Neural progenitor cell (in vitro differentiated cells): ENCODE measurements around the gene CFAP57. TPM values are rescaled to one million over a fixed set of nuclear protein-coding genes. Genes with fewer than 3 reads are reported as not detected.

Experiments
- DNase-seq: peaks from one replicate; pipeline ENCODE4 v3.0.0-alpha.2; 2016; ENCODE audit warnings: low spot score
- H2AFZ ChIP-seq: fragments of 200-600 bp; sonication (generic); replicated peaks from 2 replicates; pipeline ENCODE4 v1.6.1; 2016; ENCODE audit warnings: antibody characterized with exemption
- H3F3A ChIP-seq: fragments of 200-600 bp; sonication (generic); 2 replicates; pipeline ENCODE4 v1.6.1; 2016; ENCODE audit warnings: antibody characterized with exemption, low read depth
- H3K27ac ChIP-seq: fragments of 200-600 bp; sonication (generic); 2 replicates; pipeline ENCODE4 v1.5.1; 2016; ENCODE audit warnings: mild to moderate bottlenecking
- H3K27me3 ChIP-seq: fragments of 200-600 bp; sonication (generic); 2 replicates; pipeline ENCODE4 v1.6.1; 2016; ENCODE audit warnings: mild to moderate bottlenecking, moderate library complexity
- H3K36me3 ChIP-seq: fragments of 200-600 bp; sonication (generic); 2 replicates; pipeline ENCODE4 v1.5.1; 2016
- H3K4me1 ChIP-seq: fragments of 200-600 bp; sonication (generic); 2 replicates; pipeline ENCODE4 v1.6.1; 2016; ENCODE audit warnings: mixed run types
- H3K4me2 ChIP-seq: fragments of 200-600 bp; sonication (generic); 2 replicates; pipeline ENCODE4 v1.6.1; 2016
- H3K4me3 ChIP-seq: fragments of 200-600 bp; sonication (generic); 2 replicates; pipeline ENCODE4 v1.5.1; 2016
- H3K79me2 ChIP-seq: fragments of 200-600 bp; sonication (generic); 2 replicates; pipeline ENCODE4 v1.6.1; 2016; ENCODE audit warnings: low read depth
- H3K9ac ChIP-seq: fragments of 200-600 bp; sonication (generic); 2 replicates; pipeline ENCODE4 v1.6.1; 2016
- H3K9me3 ChIP-seq: fragments of 200-600 bp; sonication (generic); 2 replicates; pipeline ENCODE4 v1.5.1; 2016; ENCODE audit warnings: low read depth
- H4K20me1 ChIP-seq: fragments of 200-600 bp; sonication (generic); 2 replicates; pipeline ENCODE4 v1.6.1; 2016; ENCODE audit warnings: low read depth
- H3K27ac Mint-ChIP-seq: 3 replicates; pipeline ENCODE4 v1.8.0; 2021; ENCODE audit warnings: mixed read lengths
- H3K27me3 Mint-ChIP-seq: 2 replicates; pipeline ENCODE4 v1.8.0; 2022; ENCODE audit warnings: low read depth, mild to moderate bottlenecking, inconsistent platforms, moderate library complexity, mixed read lengths; ENCODE audit not compliant: insufficient read depth
- H3K36me3 Mint-ChIP-seq: 3 replicates; pipeline ENCODE4 v1.8.0; 2021; ENCODE audit warnings: mixed read lengths
- H3K4me1 Mint-ChIP-seq: 3 replicates; pipeline ENCODE4 v1.8.0; 2021; ENCODE audit warnings: mixed read lengths
- H3K4me3 Mint-ChIP-seq: 3 replicates; pipeline ENCODE4 v1.8.0; 2021; ENCODE audit warnings: mild to moderate bottlenecking, moderate library complexity, mixed read lengths
- H3K9me3 Mint-ChIP-seq: 3 replicates; pipeline ENCODE4 v1.8.0; 2020; ENCODE audit warnings: mixed read lengths
- CTCF ChIP-seq: fragments of 200-600 bp; sonication (generic); IDR thresholded peaks from 2 replicates; pipeline ENCODE4 v1.5.1; 2017; ENCODE audit warnings: antibody characterized with exemption, mild to moderate bottlenecking
- EZH2 ChIP-seq: fragments of 200-600 bp; sonication (generic); IDR thresholded peaks from 2 replicates; pipeline ENCODE4 v1.6.1; 2017; ENCODE audit warnings: antibody characterized with exemption, mild to moderate bottlenecking, moderate library complexity
- EZH2phosphoT487 ChIP-seq: fragments of 200-600 bp; sonication (generic); IDR thresholded peaks from 2 replicates; pipeline ENCODE4 v1.6.1; 2017; ENCODE audit warnings: antibody characterized with exemption
- total RNA-seq: library from RNA; depleted of rRNA; stranded (reverse); fragments of >200 nt; gene quantifications from 2 replicates; pipeline ENCODE4 v1.2.3, GENCODE V29; 2015; ENCODE audit warnings: low replicate concordance

The CFAP57 gene
- total RNA-seq, 1 donor from 2014 or later = 0.97 TPM

- Histone ChIP-seq H3K9ac (no peak overlapping the region), H3K4me1 (no peaks in the 10 kb centered on the region), H3K4me3 (no peak overlapping the region), H2AFZ (no peak overlapping the region), H3K27me3 (no peaks in the 10 kb centered on the region), H3K27ac (no peak overlapping the region), H3F3A (peaks cover 4% of the 10 kb centered on the region), H3K79me2 (peaks cover 29% of the 10 kb centered on the region), H4K20me1 (no peaks in the 10 kb centered on the region), H3K9me3 (no peaks in the 10 kb centered on the region), H3K4me2 (no peak overlapping the region), H3K36me3 (no peaks in the 10 kb centered on the region)
- peaks cover 2% of the 10 kb centered on the region for H3K27me3 Mint-ChIP-seq
- no peak overlapping the region for H3K27ac Mint-ChIP-seq
- peaks cover 9% of the 10 kb centered on the region for H3K9me3 Mint-ChIP-seq
- peaks cover 6% of the 10 kb centered on the region for H3K36me3 Mint-ChIP-seq
- DNase-seq = no peak
- H3K4me3 Mint-ChIP-seq = no peak overlapping the region
- H3K4me1 Mint-ChIP-seq = no peaks in the 10 kb centered on the region
- TF ChIP-seq EZH2 = no peak
- TF ChIP-seq EZH2phosphoT487 = no peak
- no peak for TF ChIP-seq CTCF
Observed at GRCh38 chr1:43129426-43129825, 42.7 kb upstream of the CFAP57 start.

- peaks cover 11% of the 10 kb centered on the region for H3K79me2 ChIP-seq
- H3K4me1 Mint-ChIP-seq = no peaks in the 10 kb centered on the region
- H3K27ac Mint-ChIP-seq = no peak overlapping the region
- no peak for TF ChIP-seq CTCF
- TF ChIP-seq EZH2 = no peak
- no peak for TF ChIP-seq EZH2phosphoT487
- H3K27me3 Mint-ChIP-seq = no peaks in the 10 kb centered on the region
- DNase-seq = no peak
- no peak overlapping the region for H3K9ac ChIP-seq
- no peaks in the 10 kb centered on the region for H3F3A ChIP-seq
- no peaks in the 10 kb centered on the region for H3K4me1 ChIP-seq
- H3K36me3 ChIP-seq = no peaks in the 10 kb centered on the region
- H3K27me3 ChIP-seq = no peaks in the 10 kb centered on the region
- no peak overlapping the region for H3K27ac ChIP-seq
- no peak overlapping the region for H3K4me2 ChIP-seq
- H3K9me3 Mint-ChIP-seq = peaks cover 3% of the 10 kb centered on the region
- no peak overlapping the region for H3K4me3 ChIP-seq
- H2AFZ ChIP-seq = no peak overlapping the region
- no peak overlapping the region for H3K4me3 Mint-ChIP-seq
- no peaks in the 10 kb centered on the region for H4K20me1 ChIP-seq
- H3K36me3 Mint-ChIP-seq = peaks cover 2% of the 10 kb centered on the region
- H3K9me3 ChIP-seq = no peaks in the 10 kb centered on the region
Observed at GRCh38 chr1:43134068-43134467, 38.1 kb upstream of the CFAP57 start.

DNA sequence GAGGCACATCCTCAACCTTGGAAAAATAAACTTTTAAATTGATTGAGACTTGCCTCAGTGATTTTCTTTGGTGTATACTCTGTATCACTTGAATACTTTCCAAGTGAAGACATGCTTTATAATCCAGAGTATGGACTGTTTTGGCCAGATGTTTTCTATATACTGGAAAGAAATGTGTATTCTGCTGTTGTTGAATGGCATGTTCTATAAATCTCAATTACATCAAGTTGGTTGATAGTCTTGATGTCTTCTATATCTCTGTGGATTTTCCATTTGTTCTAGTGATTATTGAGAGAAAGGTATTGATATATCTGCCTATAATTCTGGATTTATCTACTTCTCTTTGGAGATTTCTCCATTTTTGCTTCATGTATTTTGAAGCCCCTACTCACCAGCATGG is 37.5 kb upstream of the CFAP57 start:
- Histone ChIP-seq H3K79me2 (peaks cover 11% of the 10 kb centered on the region), H3K9me3 (no peaks in the 10 kb centered on the region), H4K20me1 (no peaks in the 10 kb centered on the region), H3K9ac (no peak overlapping the region), H3K27me3 (no peaks in the 10 kb centered on the region), H3F3A (no peaks in the 10 kb centered on the region), H2AFZ (no peak overlapping the region), H3K4me3 (no peak overlapping the region), H3K27ac (no peak overlapping the region), H3K4me1 (no peaks in the 10 kb centered on the region), H3K36me3 (no peaks in the 10 kb centered on the region), H3K4me2 (no peak overlapping the region)
- TF ChIP-seq CTCF (no peak), EZH2phosphoT487 (no peak), EZH2 (no peak)
- no peak for DNase-seq
- Mint-ChIP-seq H3K36me3 (peaks cover 2% of the 10 kb centered on the region), H3K9me3 (peaks cover 3% of the 10 kb centered on the region), H3K4me1 (no peaks in the 10 kb centered on the region), H3K4me3 (no peak overlapping the region), H3K27me3 (no peaks in the 10 kb centered on the region), H3K27ac (no peak overlapping the region)
